ENCODE measurements around the gene ZNF292.

- TF ChIP-seq POLR2A (IDR thresholded peaks at IDR 0.05; ENCODE audit: low read length): no peak
- TF ChIP-seq GATA1 (IDR thresholded peaks at IDR 0.05; ENCODE audit: low read depth, low read length): no peak
Observed at GRCh38 chr6:87152526-87152955, 2.8 kb upstream of the ZNF292 start.

Measured in erythroblast (primary cell).